H1 (cell line): ENCODE data around the gene P3H1. TPM values are rescaled to one million over a fixed set of nuclear protein-coding genes. Genes with fewer than 3 reads are reported as not detected.

Source experiments
- CTCF ChIA-PET: fragments of 300-600 bp; sonication (Branson Sonifier 250); formaldehyde crosslinking; loops from one replicate; lab custom pipeline; 2021; ENCODE audit not compliant: partially characterized antibody; lab: Charles Lee
- POLR2A ChIA-PET: fragments of 300-600 bp; sonication (Branson Sonifier 250); formaldehyde crosslinking; loops from one replicate; lab custom pipeline; 2021; ENCODE audit warnings: inconsistent platforms; ENCODE audit not compliant: partially characterized antibody; lab: Charles Lee
- DNase-seq, 2 experiments: peaks; one replicate each; pipeline versions ENCODE4 v3.0.0 to v3.0.0-alpha.2; 2010 to 2022; ENCODE audit warnings: low spot score in 2 of 2, low read depth in 1 of 2, mixed read lengths in 1 of 2
- FAIRE-seq: peaks from 2 replicates; lab custom pipeline; 2011; peaks lifted over from hg19 to GRCh38; lab: Jason Lieb, UNC
- H2AFZ ChIP-seq: 2 replicates; pipeline ENCODE4 v1.8.1; 2012; ENCODE audit warnings: low read length, inconsistent platforms
- H2AK5ac ChIP-seq: 2 replicates; pipeline ENCODE4 v1.6.1; 2013; ENCODE audit warnings: low read depth, low read length
- H2BK120ac ChIP-seq: replicated peaks from 2 replicates; pipeline ENCODE3; 2013; ENCODE audit warnings: low read depth, low read length, inconsistent platforms
- H2BK12ac ChIP-seq: 2 replicates; pipeline ENCODE4 v1.6.1; 2013; ENCODE audit warnings: low read depth, low read length
- H2BK15ac ChIP-seq: 2 replicates; pipeline ENCODE4 v1.6.1; 2013; ENCODE audit warnings: low read length
- H2BK20ac ChIP-seq: 2 replicates; pipeline ENCODE4 v1.6.1; 2013; ENCODE audit warnings: low read length
- H2BK5ac ChIP-seq: 2 replicates; pipeline ENCODE4 v1.6.1; 2013; ENCODE audit warnings: low read depth, low read length
- H3K14ac ChIP-seq: 2 replicates; pipeline ENCODE4 v1.6.1; 2013; ENCODE audit warnings: inconsistent platforms; ENCODE audit not compliant: insufficient read length
- H3K18ac ChIP-seq: 2 replicates; pipeline ENCODE4 v1.6.1; 2013; ENCODE audit warnings: low read length; ENCODE audit errors: extremely low read depth
- H3K23ac ChIP-seq: 2 replicates; pipeline ENCODE4 v1.6.1; 2013; ENCODE audit warnings: inconsistent platforms; ENCODE audit not compliant: insufficient read length
- H3K23me2 ChIP-seq: 2 replicates; pipeline ENCODE4 v1.6.1; 2013; ENCODE audit warnings: low read depth, low read length
- H3K27ac ChIP-seq: 2 replicates; pipeline ENCODE4 v1.6.1; 2011; ENCODE audit warnings: low read depth, low read length, inconsistent platforms
- H3K27me3 ChIP-seq, 4 experiments: replicated peaks in 1 of 4; 1 replicate in 1 of 4; 2 replicates in 3 of 4; pipeline versions ENCODE4 v1.6.1 to v1.8.1; 2011 to 2013; ENCODE audit warnings: low read length in 3 of 4, mild to moderate bottlenecking in 3 of 4, inconsistent platforms in 2 of 4, mixed read lengths in 2 of 4, moderate library complexity in 1 of 4; ENCODE audit not compliant: control insufficient read depth in 3 of 4, insufficient read depth in 3 of 4; ENCODE audit errors: extremely low read depth in 1 of 4
- H3K36me3 ChIP-seq, 4 experiments: 2 replicates each; pipeline versions ENCODE4 v1.6.1 to v1.8.1; 2011 to 2013; ENCODE audit warnings: mild to moderate bottlenecking in 4 of 4, low read length in 3 of 4, moderate library complexity in 2 of 4, control low read depth in 1 of 4, inconsistent platforms in 1 of 4; ENCODE audit not compliant: insufficient read depth in 4 of 4, control insufficient read depth in 2 of 4
- H3K4ac ChIP-seq: replicated peaks from 2 replicates; pipeline ENCODE3; 2013; ENCODE audit warnings: low read length, low read depth, mixed read lengths, inconsistent platforms; ENCODE audit not compliant: insufficient read length
- H3K4me1 ChIP-seq, 4 experiments: replicated peaks in 1 of 4; 1 replicate in 1 of 4; 2 replicates in 3 of 4; pipeline versions ENCODE4 v1.6.1 to v1.8.1; 2011 to 2013; ENCODE audit warnings: low read length in 3 of 4, inconsistent platforms in 2 of 4, mixed read lengths in 1 of 4; ENCODE audit not compliant: insufficient read depth in 4 of 4, control insufficient read depth in 3 of 4
- H3K4me2 ChIP-seq, 2 experiments: 2 replicates each; pipeline versions ENCODE4 v1.6.1 to v1.8.1; 2011 to 2013; ENCODE audit warnings: low read depth in 2 of 2, low read length in 2 of 2, control low read depth in 1 of 2, inconsistent platforms in 1 of 2, mild to moderate bottlenecking in 1 of 2; ENCODE audit not compliant: insufficient read depth in 1 of 2
- H3K4me3 ChIP-seq, 4 experiments: fragments of 200-600, 300-600 bp in 1 of 4; sonication (generic), shearing (Covaris generic), sonication (Bioruptor Twin) in 1 of 4; 2 replicates each; pipeline versions ENCODE4 v1.5.1 to v1.8.1; 2011 to 2016; ENCODE audit warnings: low read length in 4 of 4, low read depth in 3 of 4, control low read depth in 2 of 4, inconsistent platforms in 2 of 4, mild to moderate bottlenecking in 2 of 4, mixed read lengths in 1 of 4, moderate library complexity in 1 of 4; ENCODE audit not compliant: insufficient read depth in 2 of 4; ENCODE audit errors: extremely low read depth in 1 of 4
- H3K56ac ChIP-seq: replicated peaks from 2 replicates; pipeline ENCODE3; 2013; ENCODE audit warnings: low read depth, mild to moderate bottlenecking, mixed read lengths, low read length, inconsistent platforms; ENCODE audit not compliant: insufficient read length
- H3K79me1 ChIP-seq: 2 replicates; pipeline ENCODE4 v1.6.1; 2013; ENCODE audit warnings: low read depth, low read length, control low read depth
- H3K79me2 ChIP-seq, 2 experiments: 2 replicates each; pipeline versions ENCODE4 v1.6.1 to v1.8.1; 2012 to 2013; ENCODE audit warnings: low read length in 2 of 2, mild to moderate bottlenecking in 2 of 2, inconsistent platforms in 1 of 2; ENCODE audit not compliant: insufficient read depth in 2 of 2, control insufficient read depth in 1 of 2
- H3K9ac ChIP-seq, 4 experiments: replicated peaks in 1 of 4; 1 replicate in 1 of 4; 2 replicates in 3 of 4; pipeline versions ENCODE4 v1.6.1 to v1.8.1; 2011 to 2013; ENCODE audit warnings: low read depth in 3 of 4, low read length in 3 of 4, control low read depth in 2 of 4, mild to moderate bottlenecking in 2 of 4, moderate library complexity in 2 of 4, inconsistent platforms in 1 of 4; ENCODE audit errors: extremely low read depth in 1 of 4
- H3K9me3 ChIP-seq, 2 experiments: 2 replicates each; pipeline versions ENCODE4 v1.6.1 to v1.8.1; 2012 to 2013; ENCODE audit warnings: mild to moderate bottlenecking in 2 of 2, moderate library complexity in 2 of 2, control low read depth in 1 of 2, inconsistent platforms in 1 of 2, low read depth in 1 of 2, low read length in 1 of 2, mixed read lengths in 1 of 2; ENCODE audit not compliant: insufficient read depth in 2 of 2
- H4K20me1 ChIP-seq, 2 experiments: replicated peaks in 1 of 2; 2 replicates each; pipeline versions ENCODE3 to v1.8.1; 2011 to 2013; ENCODE audit warnings: inconsistent platforms in 2 of 2, low read length in 2 of 2, mild to moderate bottlenecking in 1 of 2; ENCODE audit not compliant: insufficient read depth in 2 of 2, control insufficient read depth in 1 of 2
- H4K5ac ChIP-seq: 2 replicates; pipeline ENCODE4 v1.6.1; 2013; ENCODE audit warnings: low read length, low read depth, mixed read lengths, inconsistent platforms; ENCODE audit not compliant: insufficient read length
- H4K8ac ChIP-seq: 2 replicates; pipeline ENCODE4 v1.8.0; 2013; ENCODE audit warnings: mild to moderate bottlenecking, moderate library complexity, low read length, inconsistent platforms; ENCODE audit not compliant: insufficient read depth; ENCODE audit errors: extremely low read depth
- H4K91ac ChIP-seq: replicated peaks from 2 replicates; pipeline ENCODE3; 2013; ENCODE audit warnings: low read length, mixed read lengths, inconsistent platforms; ENCODE audit not compliant: insufficient read length
- BACH1 ChIP-seq: IDR thresholded peaks from 2 replicates; pipeline ENCODE4 v1.6.1; 2012; ENCODE audit warnings: low read length, improper control_type of control experiment
- BRCA1 ChIP-seq: IDR thresholded peaks from 2 replicates; pipeline ENCODE4 v1.6.1; 2012; ENCODE audit warnings: low read depth, low read length, improper control_type of control experiment
- CHD1 ChIP-seq: IDR thresholded peaks from 2 replicates; pipeline ENCODE4 v1.6.1; 2012; ENCODE audit warnings: low read depth, low read length, improper control_type of control experiment
- GABPA ChIP-seq: IDR thresholded peaks from 2 replicates; pipeline ENCODE4 v1.6.1; 2011; ENCODE audit warnings: mild to moderate bottlenecking, low read length, moderate library complexity, borderline replicate concordance; ENCODE audit not compliant: insufficient read depth
- HDAC2 ChIP-seq, 2 experiments: fragments of 300-600 bp in 1 of 2; sonication (generic) in 1 of 2; IDR thresholded peaks; 2 replicates each; pipeline ENCODE4 v1.6.1; 2011 to 2012; ENCODE audit warnings: low read depth in 2 of 2, low read length in 2 of 2, mild to moderate bottlenecking in 2 of 2, moderate library complexity in 2 of 2, borderline replicate concordance in 1 of 2, inconsistent platforms in 1 of 2
- JUN ChIP-seq: IDR thresholded peaks from 2 replicates; pipeline ENCODE4 v1.6.1; 2011; ENCODE audit warnings: low read depth, mild to moderate bottlenecking, improper control_type of control experiment, low read length
- NRF1 ChIP-seq: IDR thresholded peaks from 2 replicates; pipeline ENCODE4 v1.6.1; 2011; ENCODE audit warnings: mild to moderate bottlenecking, low read depth, low read length, improper control_type of control experiment
- POLR2A ChIP-seq, 2 experiments: IDR thresholded peaks; 1 replicate in 1 of 2; 2 replicates in 1 of 2; pipeline ENCODE4 v1.6.1; 2011; ENCODE audit warnings: low read depth in 2 of 2, low read length in 2 of 2, mild to moderate bottlenecking in 2 of 2; ENCODE audit errors: control extremely low read depth in 1 of 2
- POU5F1 ChIP-seq: IDR thresholded peaks from 2 replicates; pipeline ENCODE4 v1.6.1; 2011; ENCODE audit warnings: low read depth, mild to moderate bottlenecking, low read length, moderate library complexity
- SIN3A ChIP-seq, 2 experiments: IDR thresholded peaks in 1 of 2; conservative IDR thresholded peaks in 1 of 2; 2 replicates each; pipeline ENCODE4 v1.6.1; 2011 to 2012; ENCODE audit warnings: low read length in 2 of 2, improper control_type of control experiment in 1 of 2, low read depth in 1 of 2, mild to moderate bottlenecking in 1 of 2
- SIRT6 ChIP-seq: IDR thresholded peaks from one replicate; pipeline ENCODE4 v1.7.1; 2012; ENCODE audit warnings: low read length, inconsistent platforms
- SP2 ChIP-seq: IDR thresholded peaks from 2 replicates; pipeline ENCODE4 v1.6.1; 2012; ENCODE audit warnings: mild to moderate bottlenecking, low read length, inconsistent platforms
- SRF ChIP-seq: IDR thresholded peaks from 2 replicates; pipeline ENCODE4 v1.6.1; 2011; ENCODE audit warnings: mild to moderate bottlenecking, low read depth, low read length, moderate library complexity
- TAF1 ChIP-seq: IDR thresholded peaks from 2 replicates; pipeline ENCODE4 v1.6.1; 2011; ENCODE audit warnings: mild to moderate bottlenecking, low read depth, low read length
- TBP ChIP-seq: IDR thresholded peaks from 2 replicates; pipeline ENCODE4 v1.6.1; 2011; ENCODE audit warnings: low read depth, low read length, improper control_type of control experiment
- ZNF274 ChIP-seq: IDR thresholded peaks from 2 replicates; pipeline ENCODE4 v1.7.0; 2012; ENCODE audit warnings: low read length, borderline replicate concordance; ENCODE audit errors: extremely low read depth
- WGBS, 2 experiments: shearing (Covaris generic) in 1 of 2; methylation state at CpG; one replicate each; pipeline versions ENCODE4 v1.1.6 to v1.1.7; 2013 to 2015; ENCODE audit warnings: low lambda C conversion rate in 2 of 2, mixed read lengths in 2 of 2, inconsistent platforms in 1 of 2, low coverage in 1 of 2, missing lambda C conversion rate in 1 of 2; ENCODE audit not compliant: insufficient replicate concordance in 2 of 2, insufficient coverage in 1 of 2, insufficient read length in 1 of 2; ENCODE audit errors: extremely low coverage in 1 of 2, missing lambda C conversion rate in 1 of 2; 5-methylcytosine and 5-hydroxymethylcytosine counted together
- polyA plus RNA-seq, 7 experiments: library from polyadenylated mRNA; depleted of rRNA in 3 of 7; stranded (reverse) in 5 of 7; unstranded in 2 of 7; fragments of >200 nt in 5 of 7; fragments of 200-250 nt in 2 of 7; gene quantifications; 1 replicate in 5 of 7; 2 replicates in 1 of 7; 4 replicates in 1 of 7; pipeline versions ENCODE4 v1.2.1 to v1.2.3, GENCODE V29; 2011 to 2013; ENCODE audit warnings: missing spikeins in 2 of 7, mixed read lengths in 2 of 7
- total RNA-seq: library from RNA; stranded (reverse); fragmentation: NEBNext Ultra II Directional; extraction: Animal tissue kit (Norgen Biotek cat#: 25700); gene quantifications from 2 replicates; pipeline ENCODE4 v1.2.1, GENCODE V29; 2021

Gene P3H1
- total and polyA plus RNA-seq, 2 of the 8 experiments (the other 6 are each of a cell fraction or from before 2014, with no cell fraction given) = 58.4 to 87.5 TPM

- no peak overlapping the region for H2BK15ac ChIP-seq
- no peaks in the 10 kb centered on the region for H3K4me1 ChIP-seq
- H3K4ac ChIP-seq = no peak overlapping the region
- H2BK120ac ChIP-seq = no peak overlapping the region
- H2BK5ac ChIP-seq = no peak overlapping the region
- DNase-seq (peak in 1 of 2 experiments; percentile 37), FAIRE-seq (no peak)
- no peaks in the 10 kb centered on the region for H4K20me1 ChIP-seq
- no peak overlapping the region for H2AK5ac ChIP-seq
- H3K9me3 ChIP-seq = no peaks in the 10 kb centered on the region
- H3K79me2 ChIP-seq = no peaks in the 10 kb centered on the region
- no peak overlapping the region for H3K9ac ChIP-seq
- ChIA-PET CTCF (interaction anchor here (0.6 kb wide), 1 partner anchor 511 kb away, joined by 3 read pairs; no protein-coding TSS in a partner anchor), POLR2A (interaction anchor here (0.6 to 1.0 kb wide), 2 partner anchors 8 to 303 kb away, joined by 3 read pairs; no protein-coding TSS in a partner anchor)
- no peak overlapping the region for H4K8ac ChIP-seq
- no peaks in the 10 kb centered on the region for H3K27me3 ChIP-seq
- H3K23me2 ChIP-seq = no peaks in the 10 kb centered on the region
- H3K36me3 ChIP-seq = no peaks in the 10 kb centered on the region
- H2BK12ac ChIP-seq = no peak overlapping the region
- H3K79me1 ChIP-seq = no peaks in the 10 kb centered on the region
- no peak overlapping the region for H3K4me2 ChIP-seq
- H3K56ac ChIP-seq = no peak overlapping the region
- H3K14ac ChIP-seq = no peak overlapping the region
- WGBS, 2 experiments = 73% methylated on average over 6 of the region's 6 CpGs; no CpG with 5 or more reads in 1 of the 2 experiments
- no peak overlapping the region for H2BK20ac ChIP-seq
- no peak overlapping the region for H3K27ac ChIP-seq
- H2AFZ ChIP-seq = no peak overlapping the region
- H4K91ac ChIP-seq = no peak overlapping the region
- no peak overlapping the region for H3K18ac ChIP-seq
- H3K23ac ChIP-seq = no peak overlapping the region
- H4K5ac ChIP-seq = no peak overlapping the region
- H3K4me3 ChIP-seq = no peak overlapping the region
- TF ChIP-seq POLR2A (IDR thresholded peaks at IDR 0.05; ENCODE audit: control extremely low read depth in 1 of 2, low read depth in 2 of 2, low read length in 2 of 2) (no peak), NRF1 (no peak), ZNF274 (no peak), BRCA1 (no peak), BACH1 (no peak), JUN (no peak), SIRT6 (no peak), TAF1 (no peak), HDAC2 (IDR thresholded peaks at IDR 0.05; ENCODE audit: borderline replicate concordance in 1 of 2, low read depth in 2 of 2, low read length in 2 of 2) (no peak), SP2 (no peak), CHD1 (no peak), TBP (no peak), SIN3A (conservative IDR thresholded peaks at IDR 0.05 in 1 of 2, IDR thresholded peaks at IDR 0.05 in 1 of 2; ENCODE audit: low read depth in 1 of 2, low read length in 2 of 2) (no peak), SRF (no peak), GABPA (no peak), POU5F1 (no peak)
These were observed 43.3 kb downstream of the P3H1 start for GRCh38 chr1:42723511-42723910.
